HuH-7 (cell line): ENCODE measurements around the gene ZNF862.

Experiments used
- DNase-seq: peaks from one replicate; pipeline ENCODE4 v3.0.0; 2011; ENCODE audit warnings: low spot score

Gene ZNF862

DNA sequence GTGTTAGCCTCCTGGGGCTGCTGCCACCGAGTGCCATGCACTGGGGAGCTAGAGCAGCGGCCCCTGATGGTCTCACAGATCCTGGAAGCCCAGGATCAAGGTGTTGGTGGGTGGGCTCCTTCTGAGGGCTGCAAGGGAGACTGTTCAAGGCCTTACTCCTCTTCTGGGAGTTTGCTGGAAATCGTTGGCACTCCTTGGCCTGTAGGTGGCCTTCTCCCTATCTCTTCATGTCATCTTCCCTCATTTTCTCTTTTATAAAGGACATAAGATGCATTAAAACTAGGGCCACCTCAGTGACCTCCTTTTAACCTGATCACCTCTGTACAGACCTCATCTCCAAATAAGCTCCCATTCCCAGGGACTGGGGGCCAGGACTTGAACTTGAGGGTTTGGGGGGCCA lies 27.0 kb upstream of the ZNF862 start:
- no peak for DNase-seq

DNA sequence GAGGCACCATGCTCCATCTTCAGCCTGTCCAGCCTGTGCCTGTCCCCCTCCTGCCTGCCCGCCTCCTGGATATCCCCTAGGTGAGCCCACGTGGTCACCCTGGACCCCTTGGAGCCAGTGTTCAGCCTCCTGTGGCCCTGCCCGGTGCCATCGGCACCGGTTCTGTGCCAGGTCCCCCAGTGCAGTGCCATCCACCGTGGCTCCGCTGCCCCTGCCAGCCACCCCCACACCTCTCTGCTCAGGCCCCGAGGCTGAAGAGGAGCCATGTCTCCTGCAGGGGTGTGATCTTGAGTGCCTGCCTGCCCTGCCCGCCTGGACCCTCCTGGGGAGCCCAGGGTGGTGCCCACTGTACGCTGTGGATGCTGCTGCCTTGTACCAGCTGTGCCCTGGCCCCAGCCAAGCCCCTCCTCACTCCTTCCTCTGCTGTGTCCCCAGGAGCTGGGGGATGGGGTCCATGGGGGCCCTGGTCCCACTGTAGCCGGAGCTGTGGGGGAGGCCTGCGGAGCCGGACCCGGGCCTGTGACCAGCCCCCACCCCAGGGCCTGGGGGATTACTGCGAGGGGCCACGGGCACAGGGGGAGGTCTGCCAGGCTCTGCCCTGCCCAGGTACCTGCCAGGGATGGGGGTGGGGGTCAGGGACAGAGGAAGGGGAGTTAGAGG lies 26.2 kb upstream of the ZNF862 start:
- no peak for DNase-seq

DNA sequence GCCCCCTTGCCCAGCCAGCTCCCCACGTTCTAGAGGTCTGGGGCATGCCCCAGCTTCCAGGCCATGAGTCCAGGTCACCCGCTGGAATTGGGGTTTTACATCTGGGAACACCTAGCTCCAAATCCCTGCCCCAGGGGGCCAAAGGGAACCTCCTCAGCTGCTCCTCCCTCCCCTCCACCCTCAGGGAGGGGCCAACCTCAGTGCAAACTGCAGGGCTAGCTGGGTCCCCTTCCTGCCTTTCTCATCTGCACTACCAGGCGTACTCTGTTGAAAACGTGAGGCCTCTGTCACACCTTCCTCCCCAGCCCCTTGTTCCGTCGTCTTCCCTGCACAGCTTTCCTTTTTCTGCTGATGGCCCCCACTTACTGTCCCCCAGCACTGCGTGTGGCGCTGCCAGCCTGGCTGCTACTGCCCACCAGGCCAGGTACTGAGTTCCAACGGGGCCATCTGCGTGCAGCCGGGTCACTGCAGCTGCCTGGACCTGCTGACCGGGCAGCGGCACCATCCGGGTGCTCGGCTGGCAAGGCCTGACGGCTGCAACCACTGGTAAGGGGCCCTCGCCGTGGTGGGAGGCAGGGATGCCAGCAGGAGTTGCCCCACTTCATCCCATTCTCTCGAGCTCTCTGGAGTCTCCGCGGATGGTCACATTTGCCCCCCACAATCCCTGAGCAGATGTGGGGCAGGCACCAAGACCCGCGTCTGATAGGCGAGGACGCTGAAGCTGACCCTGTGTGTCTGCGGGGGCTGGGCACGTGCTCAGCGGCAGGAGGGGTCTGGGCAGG lies 24.7 kb upstream of the ZNF862 start:
- DNase-seq = no peak

DNA sequence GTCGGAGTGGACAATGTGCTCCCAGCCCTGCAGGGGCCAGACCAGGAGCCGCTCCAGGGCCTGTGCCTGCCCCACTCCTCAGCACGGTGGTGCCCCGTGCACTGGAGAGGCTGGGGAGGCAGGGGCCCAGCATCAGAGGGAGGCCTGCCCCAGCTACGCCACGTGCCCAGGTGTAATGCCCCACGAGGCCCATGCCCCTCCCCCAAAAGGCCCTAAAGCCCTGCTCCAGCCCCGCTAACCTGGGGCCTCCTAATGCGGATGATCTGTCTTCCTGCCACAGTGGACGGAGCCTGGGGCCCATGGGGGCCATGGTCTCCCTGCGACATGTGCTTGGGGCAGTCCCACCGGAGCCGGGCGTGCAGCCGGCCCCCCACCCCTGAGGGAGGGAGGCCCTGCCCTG lies 23.7 kb upstream of the ZNF862 start:
- no peak for DNase-seq

DNA sequence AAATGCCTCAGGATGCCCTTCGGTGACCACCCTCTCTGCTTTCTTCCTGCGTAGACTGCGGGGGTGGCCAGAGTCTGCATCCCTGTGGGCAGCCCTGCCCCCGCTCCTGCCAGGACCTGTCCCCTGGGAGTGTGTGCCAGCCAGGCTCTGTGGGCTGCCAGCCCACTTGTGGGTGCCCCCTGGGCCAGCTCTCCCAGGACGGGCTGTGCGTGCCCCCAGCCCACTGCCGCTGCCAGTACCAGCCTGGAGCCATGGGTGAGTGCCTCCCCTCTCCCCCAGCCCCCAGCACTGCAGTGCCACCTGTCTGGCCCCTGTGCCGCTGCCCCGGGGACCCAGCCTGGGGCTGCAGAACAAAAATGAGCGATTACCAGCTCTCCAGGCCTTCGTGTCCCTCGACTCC lies 23.1 kb upstream of the ZNF862 start:
- no peak for DNase-seq

DNA sequence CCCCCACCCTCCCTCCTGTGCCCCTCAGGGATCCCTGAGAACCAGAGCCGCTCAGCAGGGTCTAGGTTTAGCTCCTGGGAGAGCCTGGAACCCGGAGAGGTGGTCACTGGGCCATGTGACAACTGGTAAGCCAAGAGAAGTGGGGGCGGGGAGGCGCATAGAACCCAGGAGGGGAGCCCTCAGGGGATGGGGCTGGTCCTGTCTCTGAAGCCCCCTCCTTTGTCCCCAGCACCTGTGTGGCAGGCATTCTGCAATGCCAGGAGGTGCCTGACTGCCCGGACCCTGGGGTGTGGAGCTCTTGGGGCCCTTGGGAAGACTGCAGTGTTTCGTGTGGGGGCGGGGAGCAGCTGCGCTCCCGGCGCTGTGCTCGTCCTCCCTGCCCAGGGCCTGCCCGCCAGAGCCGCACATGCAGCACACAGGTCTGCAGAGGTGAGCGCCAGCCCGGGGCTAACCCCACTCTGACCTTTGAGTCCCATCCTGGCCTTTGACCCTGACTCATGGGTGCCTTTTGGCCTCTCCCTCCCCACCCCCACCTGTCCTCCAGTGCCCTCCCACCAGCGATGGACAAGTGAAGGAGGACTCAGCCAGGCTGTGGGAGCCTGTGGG lies 22.4 kb upstream of the ZNF862 start:
- DNase-seq = no peak

DNA sequence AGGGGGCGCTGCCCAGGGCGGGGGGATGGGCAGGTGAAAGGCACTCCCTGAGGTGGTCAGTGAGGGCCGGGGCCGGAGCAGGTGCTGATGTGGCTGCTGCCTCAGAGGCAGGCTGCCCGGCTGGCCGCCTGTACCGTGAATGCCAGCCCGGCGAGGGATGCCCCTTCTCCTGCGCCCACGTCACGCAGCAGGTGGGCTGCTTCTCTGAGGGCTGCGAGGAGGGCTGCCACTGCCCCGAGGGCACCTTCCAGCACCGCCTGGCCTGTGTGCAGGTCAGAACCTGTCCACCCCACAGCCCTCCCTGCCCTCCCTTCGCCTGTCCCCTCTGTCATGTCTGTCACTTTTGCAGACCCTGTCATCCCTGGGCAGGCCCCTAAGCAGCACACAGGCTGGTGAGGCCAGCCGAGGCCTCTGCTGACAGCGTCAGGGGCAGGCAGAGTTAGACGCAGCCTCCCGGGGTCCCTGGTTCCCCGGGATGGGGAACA lies 21.9 kb upstream of the ZNF862 start:
- DNase-seq = no peak

DNA sequence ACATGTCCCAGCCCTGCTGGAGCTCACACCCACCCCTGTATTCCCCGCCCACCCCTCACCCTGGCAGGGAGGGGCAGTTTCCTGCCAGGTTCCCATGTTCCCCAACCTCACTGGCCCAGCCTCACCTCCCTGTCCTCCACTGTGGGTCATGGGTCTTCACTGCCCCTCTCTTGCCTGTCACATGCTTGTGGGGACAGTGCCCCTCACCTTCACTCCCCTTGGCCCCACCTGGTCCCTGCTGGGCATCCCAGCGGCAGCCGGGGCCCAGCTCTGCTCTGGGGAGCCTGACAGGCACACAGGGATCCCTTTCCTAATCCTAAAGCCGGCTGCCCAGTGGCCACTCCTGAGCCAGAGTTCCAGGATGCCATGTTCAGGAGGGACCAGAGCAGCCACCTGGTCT lies 21.4 kb upstream of the ZNF862 start:
- DNase-seq = no peak

DNA sequence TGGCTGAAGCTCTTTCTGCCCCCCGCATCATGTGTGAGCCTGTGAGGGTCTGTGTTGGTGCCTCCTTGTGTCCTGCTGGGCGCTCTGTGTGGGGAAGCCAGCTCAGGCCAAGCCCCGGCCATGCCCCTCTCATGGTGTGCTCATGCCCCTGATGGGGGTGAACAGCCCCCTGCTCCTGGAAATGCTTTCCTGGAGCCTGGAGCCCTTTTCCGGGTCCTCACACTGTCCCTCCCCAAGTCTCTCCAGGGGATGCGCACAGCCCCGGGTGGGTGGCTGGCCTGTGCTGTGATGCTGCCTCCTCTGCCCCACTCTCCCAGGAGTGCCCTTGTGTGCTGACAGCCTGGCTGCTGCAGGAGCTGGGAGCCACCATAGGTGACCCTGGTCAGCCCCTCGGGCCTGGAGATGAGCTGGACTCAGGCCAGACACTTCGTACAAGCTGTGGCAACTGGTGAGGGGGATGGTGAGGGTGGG lies 20.8 kb upstream of the ZNF862 start:
- DNase-seq = no peak

DNA sequence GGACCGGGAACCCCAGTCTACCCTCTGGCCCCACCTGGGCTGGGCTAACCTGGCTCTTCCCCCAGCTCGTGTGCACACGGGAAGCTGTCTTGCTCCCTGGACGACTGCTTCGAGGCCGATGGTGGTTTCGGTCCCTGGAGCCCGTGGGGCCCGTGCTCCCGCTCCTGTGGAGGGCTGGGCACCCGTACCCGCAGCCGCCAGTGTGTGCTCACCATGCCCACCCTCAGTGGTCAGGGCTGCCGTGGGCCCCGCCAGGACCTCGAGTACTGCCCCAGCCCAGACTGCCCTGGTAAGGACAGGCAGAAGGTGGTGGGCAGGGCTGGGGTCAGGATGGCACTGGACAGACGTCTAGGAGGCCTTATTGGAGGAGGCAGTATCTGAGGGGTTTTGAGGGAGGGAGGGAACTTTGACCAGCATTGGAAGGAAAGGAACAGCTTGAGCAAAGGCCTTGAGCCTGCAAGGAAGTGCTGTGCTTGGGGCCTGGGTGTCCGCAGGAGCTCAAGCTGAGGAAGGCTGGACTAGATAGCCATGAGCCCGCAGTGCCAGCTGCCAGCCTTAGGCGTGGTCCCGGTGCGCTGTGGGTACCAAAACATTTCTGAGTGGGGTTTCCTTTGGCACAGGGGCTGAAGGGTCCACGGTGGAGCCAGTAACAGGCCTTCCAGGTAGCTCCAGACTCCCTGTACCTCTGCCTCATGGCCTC lies 20.2 kb upstream of the ZNF862 start:
- DNase-seq = no peak

DNA sequence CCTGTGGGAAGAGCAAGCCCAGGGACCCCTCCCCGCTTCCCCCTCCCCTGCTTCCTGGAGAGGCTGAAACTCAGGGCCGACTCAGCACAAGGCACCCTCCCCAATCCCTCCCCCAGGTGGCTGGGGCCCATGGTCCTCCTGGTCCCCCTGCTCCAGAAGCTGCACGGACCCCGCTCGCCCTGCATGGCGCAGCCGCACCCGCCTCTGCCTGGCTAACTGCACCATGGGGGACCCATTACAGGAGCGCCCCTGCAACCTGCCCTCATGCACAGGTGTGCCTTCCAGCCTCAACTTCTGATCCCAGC lies 19.7 kb upstream of the ZNF862 start:
- DNase-seq = no peak

DNA sequence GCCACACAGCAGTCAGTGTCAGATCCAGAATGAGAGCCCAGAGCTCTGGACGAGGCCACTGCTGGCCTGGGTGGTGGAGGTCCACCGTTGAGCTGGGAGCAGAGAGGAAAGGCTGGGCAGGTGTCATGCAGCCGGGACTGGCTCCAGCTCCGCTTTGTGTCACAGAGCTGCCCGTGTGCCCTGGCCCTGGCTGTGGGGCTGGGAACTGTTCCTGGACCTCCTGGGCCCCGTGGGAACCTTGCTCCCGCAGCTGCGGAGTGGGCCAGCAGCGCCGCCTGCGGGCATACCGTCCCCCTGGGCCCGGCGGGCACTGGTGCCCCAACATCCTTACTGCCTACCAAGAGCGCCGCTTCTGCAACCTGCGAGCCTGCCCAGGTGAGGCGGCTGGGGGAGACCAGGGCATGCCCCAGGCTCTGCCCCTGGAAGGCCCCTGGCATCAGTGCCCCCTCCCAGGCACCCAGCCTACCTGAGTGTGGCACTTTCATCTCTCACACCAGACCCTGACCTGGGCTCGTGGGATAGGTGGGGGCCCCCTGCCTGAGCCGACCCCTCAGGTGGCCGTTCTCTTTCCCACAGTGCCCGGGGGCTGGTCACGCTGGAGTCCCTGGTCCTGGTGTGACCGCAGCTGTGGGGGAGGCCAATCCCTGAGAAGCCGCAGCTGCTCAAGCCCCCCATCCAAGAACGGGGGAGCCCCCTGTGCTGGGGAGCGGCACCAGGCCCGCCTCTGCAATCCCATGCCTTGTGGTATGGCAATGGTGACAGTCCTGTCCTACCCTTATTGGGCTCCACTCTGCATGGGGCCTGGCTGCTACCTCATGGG lies 18.8 kb upstream of the ZNF862 start:
- no peak for DNase-seq

DNA sequence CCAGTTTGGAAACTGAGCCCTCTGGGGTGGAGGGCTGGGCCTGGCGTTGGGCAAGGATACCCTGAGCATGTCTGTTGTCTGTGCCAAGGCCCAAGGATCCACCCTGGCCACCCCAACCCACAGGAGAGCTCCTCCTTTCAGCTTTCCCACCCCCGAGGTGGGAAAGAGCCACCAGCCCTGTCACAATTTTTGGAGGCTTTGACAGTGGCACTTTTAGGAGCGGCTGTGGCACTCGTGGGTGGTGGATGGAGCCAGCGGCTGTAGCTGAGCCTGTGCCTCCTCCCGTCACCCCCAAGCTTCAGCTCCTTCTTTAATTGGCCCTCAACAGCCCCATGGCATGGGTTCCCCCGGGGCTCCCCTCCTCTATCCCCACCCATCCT lies 18.2 kb upstream of the ZNF862 start:
- DNase-seq = no peak

DNA sequence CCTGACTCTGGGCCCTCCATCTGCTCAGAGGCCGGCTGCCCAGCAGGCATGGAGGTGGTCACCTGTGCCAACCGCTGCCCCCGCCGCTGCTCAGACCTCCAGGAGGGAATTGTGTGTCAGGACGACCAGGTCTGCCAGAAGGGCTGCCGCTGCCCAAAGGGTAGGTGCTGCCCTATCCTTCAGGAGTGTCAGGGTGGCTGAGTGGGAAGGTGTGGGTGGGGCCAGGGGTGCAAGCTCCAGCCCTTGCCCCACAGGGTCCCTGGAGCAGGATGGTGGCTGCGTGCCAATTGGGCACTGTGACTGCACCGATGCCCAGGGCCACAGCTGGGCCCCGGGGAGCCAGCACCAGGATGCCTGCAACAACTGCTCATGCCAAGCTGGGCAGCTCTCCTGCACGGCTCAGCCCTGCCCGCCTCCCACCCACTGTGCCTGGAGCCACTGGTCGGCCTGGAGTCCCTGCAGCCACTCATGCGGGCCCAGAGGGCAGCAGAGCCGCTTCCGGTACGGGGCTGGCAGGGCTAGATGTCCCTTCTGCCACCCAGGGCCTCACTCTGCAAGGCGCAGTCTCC lies 17.5 kb upstream of the ZNF862 start:
- no peak for DNase-seq

DNA sequence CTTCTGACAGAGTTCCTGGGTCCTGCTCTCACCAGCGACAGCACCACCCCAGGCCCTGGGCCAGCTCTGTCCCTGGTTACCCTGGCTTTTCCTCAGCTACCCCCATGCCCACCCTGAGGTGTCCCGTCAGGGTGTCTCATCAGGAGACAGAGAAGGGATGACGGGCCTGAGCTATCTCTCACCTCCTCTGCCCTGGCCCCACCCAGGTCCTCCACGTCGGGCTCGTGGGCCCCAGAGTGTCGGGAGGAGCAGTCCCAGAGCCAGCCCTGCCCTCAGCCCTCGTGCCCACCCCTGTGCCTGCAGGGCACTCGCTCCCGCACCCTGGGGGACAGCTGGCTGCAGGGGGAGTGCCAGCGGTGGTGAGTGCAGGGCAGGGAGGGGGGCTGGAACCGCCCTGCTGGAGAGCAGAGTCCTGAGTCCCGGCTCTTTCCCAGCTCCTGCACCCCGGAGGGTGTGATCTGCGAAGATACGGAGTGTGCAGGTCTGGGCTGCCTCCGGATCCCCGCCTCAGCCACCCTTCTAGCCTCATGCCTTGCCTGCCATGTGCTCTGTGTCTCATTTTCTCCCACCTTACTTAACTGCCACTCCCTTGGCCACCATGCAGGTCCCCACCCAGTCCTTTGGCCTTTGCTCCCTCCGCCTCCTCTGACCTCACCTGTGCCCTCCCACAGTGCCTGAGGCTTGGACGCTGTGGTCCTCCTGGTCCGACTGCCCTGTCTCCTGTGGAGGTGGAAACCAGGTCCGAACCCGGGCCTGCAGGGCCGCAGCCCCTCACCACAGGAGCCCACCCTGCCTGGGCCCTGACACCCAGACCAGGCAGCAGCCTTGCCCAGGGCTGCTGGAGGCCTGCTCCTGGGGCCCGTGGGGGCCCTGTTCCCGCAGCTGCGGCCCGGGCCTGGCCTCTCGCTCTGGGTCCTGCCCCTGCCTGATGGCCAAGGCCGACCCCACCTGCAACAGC lies 16.7 kb upstream of the ZNF862 start:
- DNase-seq = no peak

DNA sequence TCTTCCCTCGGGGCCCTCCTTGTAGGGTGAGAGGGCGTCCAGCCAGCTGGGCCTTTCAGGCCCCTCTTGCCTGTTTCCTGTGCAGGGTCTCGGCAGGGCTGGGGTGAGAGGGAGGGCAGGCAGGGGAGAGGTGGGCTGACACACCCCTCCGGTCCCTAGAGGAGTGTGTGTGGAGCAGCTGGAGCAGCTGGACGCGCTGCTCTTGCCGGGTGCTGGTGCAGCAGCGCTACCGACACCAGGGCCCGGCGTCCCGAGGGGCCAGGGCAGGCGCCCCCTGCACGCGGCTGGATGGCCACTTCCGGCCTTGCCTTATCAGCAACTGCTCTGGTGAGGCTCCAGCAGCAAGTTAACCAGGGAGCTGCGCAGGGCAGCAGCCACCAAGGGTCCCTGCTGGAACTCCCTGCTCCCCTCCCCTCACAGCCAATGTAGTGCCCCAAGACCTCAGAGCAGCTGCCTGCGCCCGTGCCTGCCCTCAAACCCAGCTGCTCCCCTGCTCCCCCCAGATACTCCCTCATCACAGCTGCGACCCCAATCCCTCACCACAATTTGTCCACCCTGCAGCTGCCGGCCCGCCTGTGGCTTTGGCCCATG lies 15.7 kb upstream of the ZNF862 start:
- DNase-seq = no peak

DNA sequence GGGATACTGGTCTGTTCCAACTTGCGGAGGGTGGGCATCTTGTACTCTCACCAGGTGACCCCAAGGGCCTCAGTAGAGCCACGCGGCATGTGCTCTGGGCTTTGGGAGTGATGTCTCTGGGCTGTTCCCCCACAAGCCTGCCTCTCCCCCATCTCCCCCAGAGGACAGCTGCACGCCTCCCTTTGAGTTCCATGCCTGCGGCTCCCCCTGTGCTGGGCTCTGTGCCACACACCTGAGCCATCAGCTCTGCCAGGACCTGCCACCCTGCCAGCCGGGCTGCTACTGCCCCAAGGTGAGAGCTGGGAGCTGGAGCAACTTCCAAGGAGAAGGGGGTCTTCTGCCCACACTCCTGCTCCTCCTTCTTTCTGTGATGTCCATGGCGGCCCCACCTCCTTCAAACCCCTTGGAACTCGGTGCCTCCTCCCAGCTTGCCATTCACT lies 15.0 kb upstream of the ZNF862 start:
- DNase-seq = no peak

DNA sequence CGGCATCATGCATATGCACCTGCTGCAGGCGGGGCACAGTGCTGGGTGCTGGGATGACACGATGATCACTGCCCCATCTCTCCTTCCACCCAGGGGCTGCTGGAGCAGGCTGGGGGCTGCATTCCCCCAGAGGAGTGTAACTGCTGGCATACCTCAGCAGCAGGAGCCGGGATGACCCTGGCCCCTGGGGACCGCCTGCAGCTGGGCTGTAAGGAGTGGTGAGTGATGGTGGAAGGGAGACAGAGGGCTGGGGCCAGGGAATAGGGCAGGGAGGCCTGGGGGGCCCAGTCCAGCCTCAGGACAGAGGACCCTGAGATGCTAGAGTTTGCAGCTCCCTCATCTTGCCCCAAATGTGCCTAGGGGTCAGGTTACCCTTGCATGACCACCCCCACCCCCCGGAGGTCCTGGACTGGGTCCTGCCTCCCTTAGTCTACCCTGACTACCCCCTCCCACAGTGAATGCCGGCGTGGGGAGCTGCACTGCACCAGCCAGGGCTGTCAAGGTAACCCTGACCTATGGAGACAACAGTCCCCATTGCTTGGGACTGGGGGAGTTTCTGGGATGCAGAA lies 14.5 kb upstream of the ZNF862 start:
- DNase-seq = no peak

DNA sequence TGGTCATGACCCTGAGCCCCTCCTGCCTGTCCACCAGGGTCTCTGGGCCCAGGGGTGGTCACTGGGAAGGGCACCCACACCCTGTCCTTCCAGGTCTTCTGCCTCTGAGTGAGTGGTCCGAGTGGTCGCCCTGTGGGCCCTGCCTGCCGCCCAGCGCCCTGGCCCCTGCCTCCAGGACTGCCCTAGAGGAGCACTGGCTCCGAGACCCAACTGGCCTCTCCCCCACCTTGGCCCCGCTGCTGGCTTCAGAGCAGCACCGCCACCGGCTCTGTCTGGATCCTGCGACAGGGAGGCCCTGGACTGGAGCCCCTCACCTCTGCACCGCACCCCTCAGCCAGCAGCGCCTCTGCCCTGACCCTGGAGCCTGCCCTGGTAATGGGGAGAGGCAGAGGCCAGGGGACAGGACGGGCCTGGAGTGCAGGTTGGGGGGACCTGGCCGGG lies 13.9 kb upstream of the ZNF862 start:
- no peak for DNase-seq
